Measurements from ENCODE around the gene ANKRD44. TPM values are rescaled to one million over a fixed set of nuclear protein-coding genes. Genes with fewer than 3 reads are reported as not detected.

Gene ANKRD44
- polyA plus RNA-seq (2011; rRNA removed) (5.9 and 7.9 TPM in 2 replicates), polyA plus RNA-seq (2017; fragmentation: RNase III; extraction: RNeasy Plus Mini Kit Qiagen cat#74134 plus additional on column Dnase treatment) (0.97 to 1.6 TPM (median 1.6 TPM) in 3 replicates), polyA minus RNA-seq (2011; rRNA and poly(A)+ RNA removed) (9.8 and 18.8 TPM in 2 replicates)
- 4.4 and 5.3 TPM in 2 replicates for polyA plus RNA-seq (2012; cell fraction: cytosol; rRNA removed)
- 1.8 and 12.3 TPM in 2 replicates for polyA plus RNA-seq (2012; cell fraction: nucleus; rRNA removed)

DNA sequence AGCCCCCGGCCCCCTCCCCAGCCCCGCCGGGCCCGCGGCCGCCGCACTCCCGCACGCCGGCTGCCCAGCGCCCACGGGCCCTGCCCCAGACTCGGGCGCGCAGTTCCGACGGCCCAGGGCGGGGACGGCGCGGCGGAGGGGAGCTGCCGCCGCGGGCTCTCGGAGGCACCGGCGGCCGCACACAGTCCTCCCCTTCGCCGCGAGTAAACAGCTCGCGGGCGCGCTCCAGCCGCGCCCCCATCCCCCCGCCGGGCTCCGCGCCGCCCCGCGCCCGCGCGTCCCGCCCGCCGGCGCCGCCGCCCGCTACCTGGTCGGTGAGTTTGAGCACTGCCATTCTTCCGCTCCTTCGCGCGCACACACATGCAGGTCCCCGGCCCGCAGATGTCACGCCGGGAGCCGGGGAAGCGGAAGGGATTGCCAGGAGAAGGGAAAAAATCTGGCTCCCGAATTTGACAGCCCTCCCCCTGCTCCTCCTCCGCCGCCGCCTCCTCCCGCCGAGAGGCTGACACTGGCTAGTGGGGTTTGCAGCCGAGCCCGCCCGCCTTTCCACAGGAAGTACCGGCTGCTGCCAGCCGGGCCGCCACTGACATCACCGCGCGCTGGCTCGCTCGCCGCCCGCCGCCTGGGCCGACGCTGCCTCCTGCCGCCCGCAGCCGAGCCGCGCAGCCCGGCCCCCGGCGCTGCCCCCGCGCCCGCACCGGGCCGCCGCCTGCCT lies at the start of gene ANKRD44:
Gene ANKRD44, minus strand, starts transcription at position 510 of the 715 bp plus-strand sequence. Its CDS starts 176 bp downstream, at position 334.
- peak within 1 kb of the TSS; percentile 83 to 85 for H3K27ac ChIP-seq
- H3K4me3 ChIP-seq: peak within 1 kb of the TSS; percentile 97
- peak; percentile 76 to 83 for DNase-seq (ENCODE audit: low read depth in 1 of 2, low spot score in 1 of 2)
- peak within 1 kb of the TSS; percentile 98 for H3K4me2 ChIP-seq
- CTCF ChIA-PET: interaction anchor here (0.9 to 5.3 kb wide), 8 partner anchors 13 to 281 kb away, joined by 3 to 43 read pairs (median 4); no protein-coding TSS in a partner anchor
- TF ChIP-seq, protein P1, sequence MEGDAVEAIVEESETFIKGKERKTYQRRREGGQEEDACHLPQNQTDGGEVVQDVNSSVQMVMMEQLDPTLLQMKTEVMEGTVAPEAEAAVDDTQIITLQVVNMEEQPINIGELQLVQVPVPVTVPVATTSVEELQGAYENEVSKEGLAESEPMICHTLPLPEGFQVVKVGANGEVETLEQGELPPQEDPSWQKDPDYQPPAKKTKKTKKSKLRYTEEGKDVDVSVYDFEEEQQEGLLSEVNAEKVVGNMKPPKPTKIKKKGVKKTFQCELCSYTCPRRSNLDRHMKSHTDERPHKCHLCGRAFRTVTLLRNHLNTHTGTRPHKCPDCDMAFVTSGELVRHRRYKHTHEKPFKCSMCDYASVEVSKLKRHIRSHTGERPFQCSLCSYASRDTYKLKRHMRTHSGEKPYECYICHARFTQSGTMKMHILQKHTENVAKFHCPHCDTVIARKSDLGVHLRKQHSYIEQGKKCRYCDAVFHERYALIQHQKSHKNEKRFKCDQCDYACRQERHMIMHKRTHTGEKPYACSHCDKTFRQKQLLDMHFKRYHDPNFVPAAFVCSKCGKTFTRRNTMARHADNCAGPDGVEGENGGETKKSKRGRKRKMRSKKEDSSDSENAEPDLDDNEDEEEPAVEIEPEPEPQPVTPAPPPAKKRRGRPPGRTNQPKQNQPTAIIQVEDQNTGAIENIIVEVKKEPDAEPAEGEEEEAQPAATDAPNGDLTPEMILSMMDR (IDR thresholded peaks at IDR 0.05): peak; percentile 66
- TF ChIP-seq E2F6 (IDR thresholded peaks at IDR 0.05; ENCODE audit: borderline replicate concordance, low read depth) (0 out of 2 replicates have a peak, but pooled peaks have one; percentile 19), JUN (IDR thresholded peaks at IDR 0.05) (peak in 1 of 2 experiments; percentile 37; a peak in 1 of 5 replicates), ZSCAN20 (CRISPR knock-in tag; IDR thresholded peaks at IDR 0.05) (no peak), RARB (CRISPR knock-in tag; IDR thresholded peaks at IDR 0.05) (no peak), EP300 (IDR thresholded peaks at IDR 0.05) (no peak), HOXB13 (CRISPR knock-in tag; IDR thresholded peaks at IDR 0.05; ENCODE audit: low read depth) (no peak), FOSL2 (IDR thresholded peaks at IDR 0.05) (no peak), FOSL2 (CRISPR knock-in tag; IDR thresholded peaks at IDR 0.05) (no peak), BCL3 (IDR thresholded peaks at IDR 0.05) (no peak), RAD21 (conservative IDR thresholded peaks at IDR 0.05 in 1 of 2, IDR thresholded peaks at IDR 0.05 in 1 of 2) (peak; percentile 54 to 71), POLR2A (IDR thresholded peaks at IDR 0.05; ENCODE audit: low read length) (peak; percentile 29; the same call in 1 of the 2 replicates), SMC3 (IDR thresholded peaks at IDR 0.05) (peak; percentile 79)
- no peaks in the 10 kb centered on the region for H3K9me3 ChIP-seq
- 0% methylated on average over 9 of the region's 102 CpGs for WGBS (ENCODE audit: missing lambda C conversion rate)
- no peak for FAIRE-seq
- peaks cover 8% of the 10 kb centered on the region; the same call in 2 of the 3 replicates for H3K4me1 ChIP-seq
- POLR2A ChIA-PET: no interaction called here
- ATAC-seq: peak; percentile 97 to 99

GRCh38 chr2:197359859-197360258 lies 49.3 kb upstream of the ANKRD44 start:
- TF ChIP-seq RFX5 (IDR thresholded peaks at IDR 0.05) (no peak), RAD21 (conservative IDR thresholded peaks at IDR 0.05 in 1 of 2, IDR thresholded peaks at IDR 0.05 in 1 of 2) (no peak), MYC (IDR thresholded peaks at IDR 0.05; ENCODE audit: borderline replicate concordance, low read length) (no peak), POLR2AphosphoS2 (conservative IDR thresholded peaks at IDR 0.05; ENCODE audit: low read length) (no peak), CBX8 (IDR thresholded peaks at IDR 0.05) (no peak), MAFK (IDR thresholded peaks at IDR 0.05; ENCODE audit: partially characterized antibody) (no peak), EHF (CRISPR knock-in tag; IDR thresholded peaks at IDR 0.05) (no peak)
- Histone ChIP-seq H3K4me3 (no peak overlapping the region), H3K27ac (no peak overlapping the region), H3K9me3 (peaks cover 5% of the 10 kb centered on the region; the same call in 2 of the 3 replicates), H3K4me1 (no peaks in the 10 kb centered on the region), H3K4me2 (no peak overlapping the region)
- FAIRE-seq (no peak), ATAC-seq (peak in 1 of 2 experiments; percentile 66; a peak in 2 of 6 replicates), DNase-seq (ENCODE audit: low read depth in 1 of 2, low spot score in 1 of 2) (no peak)
- POLR2A ChIA-PET: no interaction called here
- 91% methylated on average over 1 of the region's 1 CpG for WGBS (ENCODE audit: missing lambda C conversion rate)
- CTCF ChIA-PET: no interaction called here

Data from A549 (cell line).